HEK293T (cell line): ENCODE results near the gene APP.
A peak's percentile ranks its signal among the peaks of the same experiment; 100 is the strongest.

Experiments
- CTCF ChIA-PET: fragments of 350-600 bp; formaldehyde crosslinking; extraction: SDS; loops from one replicate; lab custom pipeline; 2021; ENCODE audit warnings: antibody characterized with exemption, inconsistent platforms; lab: Yijun Ruan, JAX
- POLR2A ChIA-PET: fragments of 350-600 bp; formaldehyde crosslinking; extraction: SDS; loops from one replicate; lab custom pipeline; 2020; ENCODE audit warnings: antibody characterized with exemption, inconsistent platforms; lab: Yijun Ruan, JAX
- DNase-seq: peaks from one replicate; pipeline ENCODE4 v3.0.0; 2012; ENCODE audit warnings: mixed read lengths; ENCODE audit errors: extremely low spot score
- ARNT ChIP-seq: fragments of 450-650 bp; IDR thresholded peaks from 2 replicates; pipeline ENCODE4 v1.6.1; 2017; ENCODE audit warnings: mild to moderate bottlenecking
- BHLHE40 ChIP-seq: fragments of 450-650 bp; IDR thresholded peaks from 2 replicates; pipeline ENCODE4 v1.6.1; 2016; ENCODE audit warnings: mild to moderate bottlenecking, moderate library complexity, borderline replicate concordance
- CTBP1 ChIP-seq: fragments of 450-650 bp; IDR thresholded peaks from 2 replicates; pipeline ENCODE4 v1.6.1; 2016; ENCODE audit warnings: borderline replicate concordance
- ELF4 ChIP-seq: fragments of 450-650 bp; IDR thresholded peaks from 2 replicates; pipeline ENCODE4 v1.6.1; 2017; ENCODE audit warnings: antibody characterized with exemption
- FOXA1 ChIP-seq: fragments of 450-650 bp; IDR thresholded peaks from 2 replicates; pipeline ENCODE4 v1.6.1; 2016; ENCODE audit warnings: mild to moderate bottlenecking
- FOXK2 ChIP-seq: fragments of 450-650 bp; IDR thresholded peaks from 2 replicates; pipeline ENCODE4 v1.6.1; 2016; ENCODE audit warnings: mild to moderate bottlenecking
- FOXM1 ChIP-seq: fragments of 450-650 bp; IDR thresholded peaks from 2 replicates; pipeline ENCODE4 v1.6.1; 2017; ENCODE audit warnings: mild to moderate bottlenecking, borderline replicate concordance
- HDGF ChIP-seq: fragments of 450-650 bp; IDR thresholded peaks from 2 replicates; pipeline ENCODE4 v1.6.1; 2017; ENCODE audit warnings: antibody characterized with exemption, borderline replicate concordance
- L3MBTL2 ChIP-seq: fragments of 450-650 bp; conservative IDR thresholded peaks from 2 replicates; pipeline ENCODE4 v1.6.1; 2016; ENCODE audit warnings: mild to moderate bottlenecking
- LEF1 ChIP-seq: fragments of 450-650 bp; IDR thresholded peaks from 2 replicates; pipeline ENCODE4 v1.6.1; 2017; ENCODE audit warnings: mild to moderate bottlenecking, borderline replicate concordance
- NFRKB ChIP-seq: fragments of 450-650 bp; IDR thresholded peaks from 2 replicates; pipeline ENCODE4 v1.6.1; 2016; ENCODE audit warnings: mild to moderate bottlenecking, moderate library complexity
- SP1 ChIP-seq: fragments of 450-650 bp; IDR thresholded peaks from 2 replicates; pipeline ENCODE4 v1.6.1; 2017
- SUZ12 ChIP-seq: fragments of 450-650 bp; IDR thresholded peaks from 2 replicates; pipeline ENCODE4 v1.6.1; 2016; ENCODE audit warnings: mild to moderate bottlenecking
- TARDBP ChIP-seq: fragments of 450-650 bp; IDR thresholded peaks from 2 replicates; pipeline ENCODE4 v1.6.1; 2016
- ZNF384 ChIP-seq: fragments of 450-650 bp; IDR thresholded peaks from 2 replicates; pipeline ENCODE4 v1.6.1; 2016
- TF ChIP-seq, protein P1 (sequence below): fragments of 450-650 bp; IDR thresholded peaks from 2 replicates; pipeline ENCODE4 v1.6.1; 2016

Gene APP

DNA sequence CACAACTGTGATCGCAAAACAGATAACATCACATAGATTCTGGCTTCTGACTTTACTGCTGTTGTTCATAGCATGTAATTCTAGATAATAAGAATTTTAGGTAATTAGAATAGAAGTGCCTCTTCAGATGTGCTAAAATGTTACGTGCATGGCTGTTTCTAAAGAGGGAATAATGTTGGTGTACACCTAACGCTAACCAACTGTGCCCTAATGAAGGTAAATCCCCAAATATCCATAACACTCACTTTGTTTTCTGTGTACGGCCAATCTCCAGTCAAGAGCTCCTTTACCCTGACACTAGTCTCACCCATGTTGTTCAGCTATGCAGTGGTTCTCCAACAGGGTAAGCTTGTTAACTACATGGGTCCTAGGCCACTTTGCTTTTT, 44.4 kb downstream of the APP start:
- no peak for DNase-seq
- ChIA-PET CTCF (no interaction called here), POLR2A (interaction anchor here (2.7 kb wide), 1 partner anchor 43 kb away, joined by 11 read pairs; no protein-coding TSS in a partner anchor)
- TF ChIP-seq FOXA1 (no peak), TARDBP (no peak), CTBP1 (no peak), FOXM1 (no peak), BHLHE40 (no peak), SP1 (no peak), HDGF (no peak), ARNT (no peak), FOXK2 (no peak), NFRKB (no peak), ELF4 (no peak), ZNF384 (no peak), L3MBTL2 (no peak), SUZ12 (no peak), LEF1 (no peak)
- TF ChIP-seq, protein P1, sequence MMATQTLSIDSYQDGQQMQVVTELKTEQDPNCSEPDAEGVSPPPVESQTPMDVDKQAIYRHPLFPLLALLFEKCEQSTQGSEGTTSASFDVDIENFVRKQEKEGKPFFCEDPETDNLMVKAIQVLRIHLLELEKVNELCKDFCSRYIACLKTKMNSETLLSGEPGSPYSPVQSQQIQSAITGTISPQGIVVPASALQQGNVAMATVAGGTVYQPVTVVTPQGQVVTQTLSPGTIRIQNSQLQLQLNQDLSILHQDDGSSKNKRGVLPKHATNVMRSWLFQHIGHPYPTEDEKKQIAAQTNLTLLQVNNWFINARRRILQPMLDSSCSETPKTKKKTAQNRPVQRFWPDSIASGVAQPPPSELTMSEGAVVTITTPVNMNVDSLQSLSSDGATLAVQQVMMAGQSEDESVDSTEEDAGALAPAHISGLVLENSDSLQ = no peak

DNA sequence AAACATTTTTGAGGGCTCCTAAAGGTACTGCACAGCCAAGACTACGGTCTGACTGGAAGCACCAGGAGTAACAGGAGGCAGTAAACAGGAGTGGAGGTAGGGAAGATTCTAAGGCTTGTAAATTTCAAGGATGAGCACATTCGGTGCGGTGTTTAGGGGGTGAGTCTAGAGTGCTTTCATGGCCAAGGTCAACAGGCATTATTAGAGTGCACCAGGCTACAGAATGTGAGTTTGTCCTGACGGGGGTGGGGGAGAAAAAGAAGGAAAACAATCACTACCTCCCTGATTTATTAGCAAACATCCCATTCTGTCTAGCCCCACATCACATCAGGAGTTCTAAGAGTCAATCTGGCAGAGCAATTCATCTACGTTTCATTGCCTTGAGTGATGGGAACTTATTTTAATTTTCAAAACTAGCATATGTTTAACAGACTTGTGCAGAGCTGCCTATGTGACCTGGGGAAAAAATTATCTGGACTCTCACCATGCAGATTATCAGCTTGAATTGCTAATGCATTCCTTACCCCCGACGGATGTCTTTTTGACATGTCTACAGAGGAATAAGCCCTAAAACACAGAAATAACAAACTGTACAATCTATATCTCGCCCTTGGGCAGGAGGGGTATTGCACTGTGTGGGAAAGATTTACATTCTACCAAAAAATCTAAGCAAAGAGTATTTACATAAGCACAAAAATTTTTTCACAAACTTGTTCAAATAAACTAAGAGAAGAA, 45.0 kb downstream of the APP start:
- ChIA-PET POLR2A (interaction anchor here (2.7 kb wide), 1 partner anchor 44 kb away, joined by 11 read pairs; no protein-coding TSS in a partner anchor), CTCF (interaction anchor here (0.8 kb wide), 1 partner anchor 940 kb away, joined by 3 read pairs; no protein-coding TSS in a partner anchor)
- DNase-seq = no peak
- no peak for TF ChIP-seq CTBP1
- TF ChIP-seq ZNF384 = no peak
- TF ChIP-seq, protein P1 = peak; percentile 44; the same call in 1 of the 2 replicates

DNA sequence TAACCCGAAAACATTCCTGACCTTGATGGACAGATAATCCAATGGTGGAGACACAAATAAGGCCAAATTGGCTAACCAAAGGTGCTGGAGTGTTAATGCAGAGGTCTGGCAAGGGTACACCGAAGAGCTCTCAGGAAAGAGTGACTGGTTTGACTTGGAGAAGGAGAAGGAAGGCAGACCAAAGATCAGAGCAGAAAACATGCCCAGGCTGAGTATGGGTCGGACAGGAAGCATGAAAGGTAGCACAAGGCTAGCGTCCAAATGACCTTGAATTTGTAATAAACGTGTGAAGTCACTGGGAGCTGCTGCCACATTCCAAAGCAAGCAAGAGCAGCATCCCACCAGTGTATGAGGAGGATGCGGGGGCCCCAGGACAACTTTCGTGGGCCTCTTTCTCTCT, 45.7 kb downstream of the APP start:
- TF ChIP-seq ZNF384 (no peak), FOXA1 (no peak), TARDBP (no peak), FOXK2 (no peak), FOXM1 (no peak), ARNT (no peak), NFRKB (no peak), SUZ12 (no peak), CTBP1 (no peak), HDGF (no peak), L3MBTL2 (no peak)
- TF ChIP-seq, protein P1 = no peak
- DNase-seq = no peak
- POLR2A ChIA-PET = interaction anchor here (2.7 kb wide), 1 partner anchor 44 kb away, joined by 11 read pairs; no protein-coding TSS in a partner anchor
- CTCF ChIA-PET = interaction anchor here (0.7 to 0.8 kb wide), 2 partner anchors 279 to 941 kb away, joined by 3 read pairs; no protein-coding TSS in a partner anchor

DNA sequence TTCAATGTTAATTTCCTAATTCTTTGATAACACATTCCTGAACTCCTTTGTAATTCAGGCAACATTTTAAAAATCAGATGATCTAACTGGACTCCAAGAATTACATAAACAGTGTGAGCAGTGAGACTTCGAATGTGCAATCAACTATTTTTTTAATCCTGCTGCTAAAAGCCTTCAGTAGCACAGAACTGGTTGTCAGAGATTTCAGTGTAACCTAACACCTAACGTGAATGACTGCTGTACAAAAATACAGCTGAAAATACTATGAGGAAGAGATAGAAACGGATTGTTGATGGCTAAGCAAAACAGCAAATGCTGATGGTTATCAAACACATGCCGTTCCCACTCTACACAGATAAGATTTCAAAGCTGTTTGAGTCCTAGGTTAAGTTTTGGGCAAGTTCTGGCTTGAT, 46.1 kb downstream of the APP start:
- ChIA-PET CTCF (interaction anchor here (0.6 to 0.7 kb wide), 2 partner anchors 16 to 279 kb away, joined by 3 read pairs; no protein-coding TSS in a partner anchor), POLR2A (interaction anchor here (2.7 kb wide), 1 partner anchor 45 kb away, joined by 11 read pairs; no protein-coding TSS in a partner anchor)
- DNase-seq = no peak
- TF ChIP-seq L3MBTL2 = 0 out of 2 replicates have a peak, but pooled peaks have one; percentile 18
- no peak for TF ChIP-seq SP1
- TF ChIP-seq, protein P1 = peak; percentile 54
- TF ChIP-seq ZNF384 = no peak

DNA sequence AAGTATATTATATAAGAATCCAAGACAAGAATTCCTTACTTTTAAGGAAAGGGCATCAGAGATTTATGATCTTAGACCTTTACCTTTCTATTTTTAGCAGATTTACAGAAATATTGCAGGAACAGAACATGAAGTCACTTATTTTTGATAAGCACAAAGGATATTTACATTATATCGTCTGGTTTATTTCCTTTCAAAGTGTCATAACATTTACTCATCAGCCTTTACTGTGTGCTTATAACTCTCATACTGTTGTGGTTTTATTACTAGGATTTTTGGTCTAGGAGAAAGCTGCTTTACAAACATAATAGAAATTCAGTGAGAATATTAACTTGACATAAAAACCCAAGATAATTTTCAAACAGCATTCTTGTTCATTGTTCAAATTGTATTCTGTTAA, 47.6 kb downstream of the APP start:
- ChIA-PET POLR2A (no interaction called here), CTCF (no interaction called here)
- TF ChIP-seq CTBP1 = no peak
- TF ChIP-seq FOXA1 = no peak
- no peak for TF ChIP-seq SUZ12
- DNase-seq = no peak

DNA sequence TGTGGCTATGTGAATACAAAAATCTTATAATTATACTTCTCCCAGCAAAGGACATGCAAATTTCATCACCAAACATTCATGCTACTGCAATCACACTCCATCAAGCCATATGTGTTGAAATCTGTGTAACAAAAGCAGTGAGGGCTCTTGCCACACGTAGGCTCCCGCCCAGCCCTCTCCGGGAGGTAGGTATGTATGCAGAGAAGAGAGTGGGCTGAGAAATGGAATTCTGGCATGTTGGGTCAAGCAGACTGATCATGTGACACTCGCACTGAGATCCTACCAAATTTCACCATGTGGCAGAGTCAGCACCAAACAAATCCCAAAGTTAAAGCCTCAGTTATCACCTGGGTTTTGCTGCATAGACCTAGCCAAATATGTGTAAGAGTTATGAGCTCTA, 49.7 kb downstream of the APP start:
- POLR2A ChIA-PET = no interaction called here
- no peak for TF ChIP-seq ARNT
- TF ChIP-seq SUZ12 = no peak
- TF ChIP-seq HDGF = no peak
- CTCF ChIA-PET = no interaction called here
- no peak for DNase-seq
